SK-N-MC (cell line): ENCODE results near the gene LRP1B.

Experiments used
- EZH2 ChIP-seq: fragments of 200-600 bp; sonication (generic); IDR thresholded peaks from one replicate; pipeline ENCODE4 v1.6.1; 2017; ENCODE audit warnings: antibody characterized with exemption
- POLR2AphosphoS5 ChIP-seq: IDR thresholded peaks from 2 replicates; pipeline ENCODE4 v1.6.1; 2012; ENCODE audit warnings: mild to moderate bottlenecking, low read depth, low read length, borderline replicate concordance

- TF ChIP-seq POLR2AphosphoS5: no peak
- no peak for TF ChIP-seq EZH2
Observed at GRCh38 chr2:140604788-140605187, 1526.0 kb downstream of the LRP1B start.
